ENCODE results near the gene APCDD1.
"Not testable (repeated sequence)": the region's sequence is repeated elsewhere in the genome, so short reads cannot be mapped to it uniquely, and the experiment has no call there.

APCDD1 gene

DNA sequence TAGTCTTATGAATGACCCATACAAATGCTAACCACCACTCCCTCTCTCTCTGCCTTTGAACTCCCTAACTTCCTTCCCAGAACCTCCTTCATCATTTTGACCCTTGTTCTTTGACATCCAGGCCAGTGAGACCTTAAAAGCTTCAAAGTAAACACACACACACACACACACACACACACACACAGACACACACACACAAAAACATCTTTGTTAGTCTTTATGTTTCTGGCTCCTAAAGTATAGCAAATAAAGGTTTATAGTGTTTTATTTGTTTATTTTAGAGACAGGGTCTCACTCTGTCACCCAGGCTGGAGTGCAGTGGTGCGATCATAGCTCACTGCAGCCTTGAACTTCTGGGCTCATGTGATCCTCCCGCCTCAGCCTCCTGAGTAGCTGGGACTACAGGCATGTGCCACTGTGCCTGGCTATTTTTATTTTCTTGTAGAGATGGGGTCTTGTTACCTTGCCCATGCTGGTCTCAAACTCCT lies 9.8 kb downstream of the APCDD1 start:
- DNase-seq, result not testable (repeated sequence)

DNA sequence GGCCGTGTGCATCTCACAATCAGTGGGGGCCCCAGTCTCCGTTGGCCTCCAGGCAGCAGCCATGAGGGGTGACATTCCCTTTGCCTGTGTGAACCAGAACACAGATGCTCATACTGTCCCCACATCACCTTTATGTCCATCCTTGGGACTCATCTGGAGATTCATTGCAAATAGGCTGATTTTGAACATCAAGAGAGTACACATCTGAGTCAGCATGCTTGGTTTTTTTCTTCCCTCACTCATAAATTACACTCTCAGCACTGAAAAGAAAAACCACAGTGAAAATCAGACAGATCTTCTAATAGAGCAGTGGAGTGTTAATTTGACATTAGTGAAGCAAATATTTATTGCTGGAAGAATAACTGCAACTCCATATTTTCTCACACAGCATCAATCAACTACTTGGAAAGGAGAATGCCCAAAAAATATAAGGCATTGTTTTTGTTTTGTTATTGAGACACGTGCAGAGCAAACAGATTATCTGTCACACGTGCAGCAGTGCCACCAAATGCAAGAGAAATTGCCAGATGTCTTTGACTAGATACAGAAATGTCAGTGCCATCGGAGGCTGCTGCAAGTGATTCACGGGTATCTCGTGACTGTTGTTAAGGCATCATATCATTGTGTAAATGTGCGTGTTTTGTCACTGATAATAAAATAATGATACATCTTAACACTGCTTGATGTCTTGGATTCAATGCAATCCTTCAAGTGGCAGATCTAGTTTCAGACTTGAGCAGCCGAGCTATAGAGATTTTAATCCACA lies 10.9 kb downstream of the APCDD1 start:
- DNase-seq, result peak; percentile 71

DNA sequence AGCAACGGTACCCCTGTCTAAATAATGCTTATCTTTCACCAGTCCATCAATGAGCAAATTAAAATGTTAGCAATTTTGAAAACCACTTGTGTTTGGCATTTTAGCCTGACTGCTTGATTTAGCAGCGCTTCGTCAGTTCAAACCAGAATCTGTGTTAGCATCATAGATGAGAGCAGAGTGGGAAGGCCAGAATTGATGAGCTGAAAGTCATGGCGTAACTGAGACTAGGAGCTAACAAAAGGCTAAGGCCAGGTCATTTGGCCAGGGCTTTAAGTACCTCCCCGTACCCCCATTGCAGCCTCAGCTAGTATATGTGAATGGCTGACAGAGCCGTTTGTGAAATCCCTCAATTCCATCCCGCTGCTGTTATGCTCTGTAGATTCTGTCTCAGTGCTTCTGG lies 16.0 kb downstream of the APCDD1 start:
- DNase-seq, result no peak

DNA sequence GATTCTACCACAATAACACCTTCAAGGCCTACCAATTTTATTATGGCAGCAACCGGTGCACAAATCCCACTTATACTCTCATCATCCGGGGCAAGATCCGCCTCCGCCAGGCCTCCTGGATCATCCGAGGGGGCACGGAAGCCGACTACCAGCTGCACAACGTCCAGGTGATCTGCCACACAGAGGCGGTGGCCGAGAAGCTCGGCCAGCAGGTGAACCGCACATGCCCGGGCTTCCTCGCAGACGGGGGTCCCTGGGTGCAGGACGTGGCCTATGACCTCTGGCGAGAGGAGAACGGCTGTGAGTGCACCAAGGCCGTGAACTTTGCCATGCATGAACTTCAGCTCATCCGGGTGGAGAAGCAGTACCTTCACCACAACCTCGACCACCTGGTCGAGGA lies 17.1 kb downstream of the APCDD1 start:
- DNase-seq, result no peak

DNA sequence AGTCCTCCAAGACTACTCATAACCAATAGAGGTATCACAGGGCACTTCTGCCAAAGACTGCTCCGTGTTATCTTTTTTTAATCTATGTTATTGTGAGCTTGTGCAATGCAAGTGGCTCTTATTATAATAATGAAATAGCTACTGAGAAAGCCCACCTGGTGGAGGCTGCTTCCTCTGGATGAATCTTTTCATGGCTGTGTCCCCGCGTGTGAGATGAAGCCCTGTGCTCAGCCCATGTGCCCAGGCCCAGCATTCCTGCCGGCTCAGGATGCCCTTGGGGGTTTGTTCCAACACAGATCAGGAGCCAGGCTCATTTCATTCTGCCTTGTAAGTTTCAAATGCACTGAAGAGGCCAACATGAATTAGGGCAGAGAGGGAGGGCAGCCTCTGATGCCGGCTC lies 18.7 kb downstream of the APCDD1 start:
- DNase-seq, result no peak

DNA sequence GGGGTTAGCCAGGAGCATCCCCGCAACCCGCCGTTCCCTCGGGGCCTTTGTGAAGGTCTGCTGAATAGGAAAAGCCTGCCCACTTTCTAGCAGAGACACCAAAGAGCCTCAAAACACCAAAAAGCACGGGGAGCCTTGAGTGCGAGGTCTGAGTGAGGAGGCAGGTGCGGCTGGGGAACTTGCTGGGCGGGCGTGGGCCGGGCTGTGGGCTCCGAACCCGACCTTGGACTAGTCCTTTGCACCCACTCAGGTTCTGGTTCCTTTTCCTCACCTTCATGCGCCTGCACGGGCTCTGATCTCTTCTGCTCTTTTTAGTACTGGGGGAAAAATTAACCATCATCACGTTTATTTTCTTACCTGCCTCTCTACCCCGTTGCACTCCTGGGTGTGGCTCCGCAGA lies 19.9 kb downstream of the APCDD1 start:
- no peak for DNase-seq

DNA sequence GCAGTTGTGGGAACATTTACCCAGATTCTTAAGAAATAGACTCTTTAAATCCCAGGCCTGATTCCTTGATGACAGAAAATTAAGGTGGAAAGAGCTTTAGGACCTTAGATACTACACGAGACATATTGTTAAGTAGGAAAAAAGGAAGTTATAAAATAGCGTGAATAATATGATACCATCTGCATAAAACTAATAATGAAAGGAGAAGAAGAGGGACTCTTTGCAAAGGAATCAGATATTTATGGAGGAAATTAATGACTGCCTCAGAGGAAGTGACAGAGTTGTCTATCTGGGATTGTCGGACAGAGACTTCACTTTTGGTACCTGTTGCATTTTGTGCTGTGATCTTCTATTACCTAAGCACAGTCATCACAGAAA lies 20.8 kb downstream of the APCDD1 start:
- DNase-seq, result no peak

DNA sequence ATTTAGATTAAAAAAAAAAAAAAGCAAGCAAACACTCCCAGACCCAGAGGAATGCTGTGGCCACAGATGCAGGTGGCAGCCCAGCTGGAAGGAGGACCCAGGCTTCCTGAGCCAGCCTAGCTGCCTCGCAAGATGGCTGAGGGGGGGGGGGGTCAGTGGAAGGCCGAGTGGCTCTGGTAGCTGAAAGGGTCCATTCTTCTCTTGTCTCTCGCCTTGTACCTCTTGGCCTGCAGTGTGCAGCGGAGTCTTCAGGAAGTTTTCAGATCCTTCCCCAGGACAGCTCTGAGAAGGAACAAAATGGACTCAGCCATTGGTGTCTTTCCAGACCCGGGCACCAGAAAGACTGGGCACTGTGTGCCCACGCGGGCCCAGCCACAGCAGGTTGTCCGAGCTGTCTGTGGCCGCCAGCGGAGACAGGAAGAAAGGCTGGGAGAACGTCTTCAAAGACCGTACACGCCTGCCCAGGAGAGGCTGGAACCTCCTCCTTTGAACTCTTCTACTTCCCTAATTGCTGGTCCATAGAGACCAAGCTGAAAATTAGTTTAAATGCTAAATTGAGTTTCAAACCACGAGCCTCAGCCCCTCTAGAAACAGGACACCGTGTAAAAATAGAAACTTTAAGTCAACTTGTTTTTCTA lies 21.3 kb downstream of the APCDD1 start:
- DNase-seq, result no peak

DNA sequence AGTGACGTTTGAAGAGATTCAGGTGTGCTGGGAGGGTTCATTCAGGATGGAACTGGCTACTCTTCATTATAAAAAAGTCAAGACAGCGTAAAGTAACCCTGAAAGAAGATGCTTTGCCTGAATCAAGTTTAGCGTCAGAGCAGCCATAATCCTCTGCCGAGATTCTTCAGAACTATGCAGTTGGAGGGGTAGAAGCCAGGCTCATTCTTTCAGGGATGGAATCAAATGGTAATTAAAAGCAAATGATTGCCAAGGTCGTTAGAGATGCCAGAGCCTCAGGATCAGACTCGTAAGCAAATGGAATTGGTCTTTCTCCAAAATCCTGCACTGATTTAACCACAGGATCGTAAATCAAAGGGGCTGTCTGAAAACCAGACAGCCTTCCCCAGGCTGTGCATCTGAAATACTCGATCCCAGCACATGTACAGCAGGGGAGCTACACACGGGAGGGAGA lies 21.9 kb downstream of the APCDD1 start:
- no peak for DNase-seq

DNA sequence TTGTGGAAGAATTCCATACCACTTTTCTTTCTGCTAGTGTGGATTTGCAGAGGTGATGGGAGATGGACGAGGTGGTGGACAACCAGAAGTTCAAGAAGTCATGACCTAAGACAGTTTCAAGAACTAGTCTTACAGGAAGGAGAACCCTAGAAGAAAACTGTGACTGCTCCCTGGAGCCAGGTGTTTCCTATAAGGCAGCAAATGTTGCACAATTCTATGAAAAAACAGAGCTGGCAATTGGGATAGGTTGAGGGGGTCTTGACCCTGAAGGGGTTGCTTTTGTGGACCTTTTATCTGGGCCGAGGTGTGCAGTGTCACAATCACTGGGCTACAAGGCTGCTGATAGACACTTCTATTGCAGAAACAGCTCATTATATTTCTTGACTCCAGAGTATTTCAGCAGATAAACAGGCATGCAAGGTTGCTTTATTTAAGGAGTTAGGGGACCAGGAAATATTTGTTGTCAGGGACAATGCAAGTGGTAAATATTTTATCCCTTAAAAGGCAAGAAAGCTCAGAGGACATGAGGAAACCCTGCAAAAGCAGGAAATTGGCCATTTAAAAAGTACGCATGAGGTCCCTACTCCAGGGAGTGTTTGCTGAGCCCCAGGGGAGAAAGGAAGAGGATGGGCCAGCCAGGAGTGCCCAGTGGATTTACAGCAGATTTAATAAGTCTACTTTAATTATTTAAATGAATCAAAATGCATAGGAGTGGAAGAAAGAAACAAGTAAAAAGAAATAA lies 22.9 kb downstream of the APCDD1 start:
- DNase-seq, result no peak

DNA sequence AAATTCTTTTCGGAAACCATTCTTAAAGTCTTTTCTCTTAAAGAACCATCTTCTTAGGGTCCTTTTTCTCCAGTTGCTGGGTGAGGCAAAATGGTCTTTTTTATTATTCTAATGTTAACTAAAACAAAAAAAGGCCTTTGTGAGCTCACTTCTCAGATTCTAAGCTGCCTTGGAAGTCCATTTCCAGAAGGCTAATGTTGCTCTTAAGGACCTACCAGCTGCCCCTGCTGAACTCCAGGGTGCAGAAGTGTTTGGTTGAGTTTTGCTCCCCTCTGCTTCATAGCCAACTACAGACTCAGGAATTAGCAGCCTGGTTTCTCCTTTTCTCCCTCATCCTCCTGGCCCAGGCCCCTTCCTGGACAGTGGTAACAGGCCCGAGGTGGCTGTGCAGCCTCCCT lies 23.4 kb downstream of the APCDD1 start:
- DNase-seq, result no peak

DNA sequence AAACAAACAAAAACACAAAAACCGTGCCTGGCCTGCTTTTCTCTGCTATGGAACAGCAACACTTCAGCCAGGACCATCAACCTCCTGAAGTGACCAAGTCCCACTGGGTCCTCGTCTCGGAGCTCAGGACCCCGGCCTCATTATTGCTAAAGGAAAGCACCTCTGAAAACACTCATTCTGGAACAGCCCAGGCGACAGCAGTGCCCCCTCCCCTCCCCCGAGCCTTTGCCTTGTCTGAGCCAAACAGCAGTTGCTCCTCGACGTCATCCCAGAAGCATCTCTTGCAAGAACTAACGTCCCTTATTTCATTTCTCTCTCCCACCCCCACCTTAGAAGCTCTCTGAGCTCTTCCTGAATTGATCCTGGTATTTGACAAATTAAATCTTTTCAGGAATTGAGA lies 27.4 kb downstream of the APCDD1 start:
- DNase-seq, result no peak

DNA sequence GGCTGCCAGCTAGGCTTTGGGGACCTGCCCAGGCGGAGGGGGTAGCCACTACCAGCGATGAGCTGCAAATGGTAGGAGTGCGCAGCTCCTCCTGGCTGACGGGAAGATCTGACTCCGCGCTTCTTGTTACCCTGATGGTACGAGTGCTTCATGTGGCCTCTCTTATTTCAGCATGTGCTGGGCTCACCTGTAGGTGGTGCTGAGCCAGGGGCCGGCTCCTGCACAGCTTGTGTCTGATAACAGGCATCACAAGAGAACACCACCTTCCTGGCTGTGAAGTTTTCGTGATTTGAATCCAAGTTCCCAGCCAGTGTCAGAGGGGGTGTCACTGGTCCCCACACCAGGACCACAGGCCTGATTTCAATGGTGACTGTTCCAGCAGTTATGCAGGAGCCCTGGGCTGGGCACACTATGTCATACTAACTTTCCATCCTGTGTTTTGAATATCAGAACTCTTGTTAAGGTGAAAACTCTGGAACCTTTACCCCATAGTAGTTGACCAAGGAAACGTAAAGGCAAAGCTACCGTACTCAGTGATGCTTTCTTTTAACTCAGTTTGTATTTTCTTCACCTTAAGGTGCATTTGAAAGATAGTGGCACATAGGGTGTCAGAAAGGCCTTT lies 28.0 kb downstream of the APCDD1 start:
- DNase-seq, result no peak

DNA sequence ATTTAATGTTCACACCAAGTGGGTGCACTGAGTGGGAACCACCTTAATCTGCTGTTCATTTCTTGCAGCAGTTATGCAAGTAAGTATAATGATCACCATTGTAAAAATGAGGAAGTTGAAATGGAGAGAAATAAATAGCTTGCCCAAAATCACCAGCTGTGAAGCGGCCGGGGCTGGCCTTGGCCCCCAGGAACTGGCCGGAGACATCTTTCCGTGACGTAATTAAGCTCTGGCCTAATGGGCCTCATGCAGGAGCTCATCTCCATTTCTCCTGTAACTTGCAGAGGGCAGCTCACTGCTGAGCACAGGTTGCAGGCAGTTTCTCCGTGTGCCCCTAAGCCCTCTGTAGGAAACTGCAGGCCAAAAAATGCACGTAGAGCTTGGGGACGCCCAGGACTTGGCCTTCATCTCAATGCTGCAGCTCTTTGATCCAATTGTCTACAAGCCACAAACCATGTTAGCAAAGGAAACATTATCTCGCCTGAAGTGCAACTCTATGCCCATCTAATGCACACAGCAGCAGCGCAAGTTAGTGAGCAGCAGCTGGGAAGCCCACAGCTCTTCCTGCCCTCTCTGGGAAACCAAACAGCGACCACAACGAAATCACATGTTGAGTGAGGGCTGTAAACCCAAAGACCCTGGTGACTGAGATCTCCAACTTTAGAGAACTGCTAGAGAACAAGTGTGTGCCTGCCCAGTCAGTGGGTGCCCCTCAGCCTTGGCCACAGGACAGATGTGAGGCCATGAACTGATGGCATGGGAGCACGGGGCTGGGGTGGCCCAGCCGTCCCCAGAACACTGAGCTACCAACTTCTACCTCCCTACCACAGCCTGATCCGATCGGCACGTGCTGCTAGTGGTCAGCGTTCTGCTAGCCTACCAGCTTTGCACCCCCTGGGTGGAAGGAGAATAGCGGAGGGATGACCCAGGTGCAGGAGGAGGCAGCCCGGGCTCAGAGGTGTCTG lies 28.8 kb downstream of the APCDD1 start:
- DNase-seq, result no peak

DNA sequence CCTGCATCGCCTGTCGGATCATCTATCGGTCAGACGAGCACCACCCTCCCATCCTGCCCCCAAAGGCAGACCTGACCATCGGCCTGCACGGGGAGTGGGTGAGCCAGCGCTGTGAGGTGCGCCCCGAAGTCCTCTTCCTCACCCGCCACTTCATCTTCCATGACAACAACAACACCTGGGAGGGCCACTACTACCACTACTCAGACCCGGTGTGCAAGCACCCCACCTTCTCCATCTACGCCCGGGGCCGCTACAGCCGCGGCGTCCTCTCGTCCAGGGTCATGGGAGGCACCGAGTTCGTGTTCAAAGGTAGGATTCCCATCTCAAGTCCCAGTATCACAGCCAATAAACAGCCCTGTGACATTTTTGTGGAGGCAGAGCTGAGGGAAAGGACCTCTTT lies 31.0 kb downstream of the APCDD1 start:
- no peak for DNase-seq

DNA sequence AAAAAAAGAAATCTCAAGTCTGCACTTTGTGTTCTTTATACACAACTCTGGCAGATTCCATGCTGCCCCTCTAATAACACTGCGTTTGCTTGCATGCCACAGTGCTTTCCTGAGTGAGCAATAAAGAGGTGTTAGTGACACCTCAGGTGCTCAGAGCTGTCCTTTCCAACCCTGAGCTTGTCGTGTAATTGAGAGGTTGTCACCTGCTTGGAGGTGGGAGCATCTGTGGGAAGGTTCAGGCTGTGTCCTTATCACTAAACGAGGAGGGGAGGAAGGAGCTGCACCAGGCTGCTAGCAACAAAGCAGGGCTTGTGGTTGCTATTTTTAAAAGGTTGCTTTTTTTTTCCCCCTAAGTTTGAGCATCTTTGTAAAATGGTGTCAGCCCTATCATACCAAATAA lies 31.9 kb downstream of the APCDD1 start:
- no peak for DNase-seq

DNA sequence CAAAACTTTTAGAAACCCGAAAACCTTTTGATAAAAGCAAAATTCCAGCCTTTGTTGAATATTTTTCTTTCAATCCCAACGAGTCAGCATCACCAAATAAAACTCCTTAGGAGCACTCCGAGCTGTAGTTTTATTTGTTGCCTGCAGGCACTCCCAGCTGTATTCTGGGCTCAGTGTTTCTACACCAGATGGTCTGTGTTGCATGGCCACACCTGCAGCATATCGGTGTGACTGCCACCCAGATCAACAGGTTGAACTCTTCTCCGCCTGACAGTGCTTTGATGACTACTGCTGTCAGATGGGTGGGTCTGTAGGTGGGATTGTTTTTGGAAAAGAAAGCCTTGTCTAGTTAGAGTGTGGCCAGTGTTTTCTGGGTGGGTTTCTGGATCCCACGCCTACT lies 32.7 kb downstream of the APCDD1 start:
- DNase-seq, result no peak

DNA sequence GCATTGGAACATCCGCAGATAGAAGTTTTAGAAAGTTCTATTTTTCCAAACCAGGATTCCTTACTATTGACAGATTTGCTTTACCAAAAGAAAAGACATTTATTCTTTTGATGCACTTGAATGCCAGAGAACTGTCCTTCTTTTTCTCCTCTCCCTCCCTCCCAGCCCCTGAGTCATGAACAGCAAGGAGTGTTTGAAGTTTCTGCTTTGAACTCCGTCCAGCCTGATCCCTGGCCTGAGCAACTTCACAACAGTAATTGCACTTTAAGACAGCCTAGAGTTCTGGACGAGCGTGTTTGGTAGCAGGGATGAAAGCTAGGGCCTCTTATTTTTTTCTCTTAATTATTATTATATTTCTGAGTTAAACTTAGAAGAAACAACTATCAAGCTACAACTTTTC lies 33.6 kb downstream of the APCDD1 start:
- no peak for DNase-seq

DNA sequence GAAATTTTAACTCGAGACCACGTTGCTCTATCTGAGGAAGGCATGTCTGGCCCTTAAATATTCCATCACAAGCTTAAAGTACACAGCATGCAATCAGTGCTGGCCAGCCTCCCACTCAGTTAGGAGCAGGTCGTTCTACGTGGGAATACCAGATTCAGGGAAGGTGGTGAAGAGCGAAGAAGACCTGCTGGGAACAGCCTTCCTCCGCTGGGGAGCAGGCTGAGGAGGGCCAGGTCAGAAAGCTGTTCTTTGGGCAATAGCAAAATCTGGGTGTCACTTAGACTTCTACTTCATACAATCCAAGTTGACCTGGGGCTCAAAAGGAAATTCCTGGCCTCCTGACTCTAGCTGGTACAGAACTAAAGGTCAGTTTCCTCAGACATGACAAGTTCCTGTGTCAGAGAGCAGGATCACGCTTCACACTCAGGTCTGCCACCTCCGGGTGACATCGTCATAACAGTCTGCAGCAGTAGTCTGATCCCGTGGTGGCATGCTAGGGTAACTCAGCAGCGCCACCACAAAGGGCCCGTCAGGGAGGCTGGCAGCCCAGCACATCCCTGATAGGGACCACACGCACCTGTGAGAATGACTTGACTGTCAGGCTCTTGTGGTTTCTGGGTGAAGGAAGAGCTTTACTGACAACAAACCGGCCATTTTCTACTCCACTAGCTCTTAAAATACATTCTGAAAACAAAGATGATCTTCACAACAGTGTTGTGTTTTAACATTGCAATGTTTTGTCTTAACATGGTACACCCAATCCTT lies 36.1 kb downstream of the APCDD1 start:
- DNase-seq, result peak; percentile 40

DNA sequence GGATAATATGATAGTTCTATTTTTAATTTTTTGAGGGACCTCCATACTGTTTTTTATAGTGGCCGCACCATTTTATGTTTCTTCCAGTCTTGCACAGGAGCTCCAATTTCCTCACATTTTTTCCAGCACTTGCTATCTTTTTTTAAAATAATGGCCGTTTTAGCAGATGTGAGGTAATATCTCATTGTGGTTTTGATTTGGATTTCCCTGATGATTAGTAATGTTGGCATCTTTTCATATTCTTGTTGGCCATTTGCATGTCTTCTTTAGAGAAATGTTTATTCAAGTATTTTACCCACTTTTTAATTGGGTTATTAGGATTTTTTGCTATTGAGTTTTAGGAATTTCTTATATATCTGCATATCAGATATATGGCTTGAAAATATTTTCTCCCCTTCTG lies 41.5 kb downstream of the APCDD1 start:
- DNase-seq, result no peak

DNA sequence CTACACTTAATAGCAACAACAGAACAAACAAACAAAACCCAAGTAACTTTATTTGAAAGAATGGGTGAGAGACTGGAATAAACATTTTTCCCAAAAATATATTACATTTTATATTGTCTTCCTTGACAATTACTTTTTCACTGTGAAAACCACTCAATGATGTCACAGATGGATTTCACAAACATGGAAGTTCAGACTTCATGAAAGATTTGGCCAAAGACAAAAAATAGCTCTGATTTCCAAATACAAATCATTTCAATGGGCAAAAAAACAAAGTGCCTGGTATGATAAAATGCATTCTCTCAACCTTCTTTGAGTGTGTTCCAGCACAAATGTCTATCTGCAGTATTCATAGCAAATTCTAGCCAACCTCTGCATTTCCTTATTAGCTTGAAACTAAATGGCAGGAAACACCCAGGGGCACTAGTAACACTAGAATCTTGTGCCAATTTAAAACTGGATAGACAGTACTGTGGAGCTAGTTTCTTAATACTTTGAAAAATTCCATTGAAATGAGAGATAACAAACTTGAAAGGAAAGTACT lies 42.8 kb downstream of the APCDD1 start:
- no peak for DNase-seq

Measured in hematopoietic multipotent progenitor cell treated with erythropoietin and hydrocortisone succinate and interleukin-3 and kit ligand, for 8 days (in vitro differentiated cells).